B cell (primary cell): ENCODE measurements around the gene ARSI. TPM values are rescaled to one million over a fixed set of nuclear protein-coding genes. Genes with fewer than 3 reads are reported as not detected.

Experiments used
- ATAC-seq: fragments of 200-7000 bp; cut with Tn5 transposase; one replicate; pipeline ENCODE4 v1.10.0; 2021; ENCODE audit warnings: low read depth, mild to moderate bottlenecking, moderate number of reproducible peaks, moderate library complexity
- CTCF ChIA-PET: fragments of 350-600 bp; sonication (Branson Sonifier 250); formaldehyde crosslinking; loops from one replicate; lab custom pipeline; 2021; ENCODE audit warnings: antibody characterized with exemption, inconsistent platforms; lab: Charles Lee
- POLR2A ChIA-PET: fragments of 350-600 bp; sonication (Branson Sonifier 250); formaldehyde crosslinking; loops from one replicate; lab custom pipeline; 2021; ENCODE audit warnings: antibody characterized with exemption; lab: Charles Lee
- DNase-seq: peaks from one replicate; pipeline ENCODE4 v3.0.0; 2013
- H2AFZ ChIP-seq: 2 replicates; pipeline ENCODE4 v1.6.1; 2012; ENCODE audit warnings: mild to moderate bottlenecking, low read depth, low read length; ENCODE audit not compliant: insufficient read depth, poor library complexity, severe bottlenecking
- H3K27ac ChIP-seq, 2 donors: 1 replicate in 1 of 2; 2 replicates in 1 of 2; pipeline ENCODE4 v1.5.1; 2012 to 2013; ENCODE audit warnings: low read length in 2 of 2, mild to moderate bottlenecking in 2 of 2, moderate library complexity in 1 of 2
- H3K27me3 ChIP-seq, 4 experiments: fragments of 200-600 bp in 1 of 4; sonication (generic) in 1 of 4; replicated peaks in 1 of 4; 1 replicate in 2 of 4; 2 replicates in 2 of 4; pipeline versions ENCODE4 v1.6.1 to v1.7.0; 2013 to 2016; ENCODE audit warnings: low read length in 3 of 4, mild to moderate bottlenecking in 2 of 4, mixed read lengths in 1 of 4, moderate library complexity in 1 of 4; ENCODE audit not compliant: insufficient read depth in 4 of 4, control insufficient read depth in 3 of 4; ENCODE audit errors: control extremely low read depth in 1 of 4
- H3K36me3 ChIP-seq, 2 experiments: replicated peaks in 1 of 2; 1 replicate in 1 of 2; 2 replicates in 1 of 2; pipeline versions ENCODE4 v1.6.1 to v1.7.1; 2013; ENCODE audit warnings: low read length in 1 of 2; ENCODE audit not compliant: insufficient read depth in 2 of 2, control insufficient read depth in 1 of 2; ENCODE audit errors: control extremely low read depth in 1 of 2, extremely low read depth in 1 of 2
- H3K4me1 ChIP-seq, 2 donors: fragments of 200-600 bp in 1 of 2; sonication (generic) in 1 of 2; 1 replicate in 1 of 2; 2 replicates in 1 of 2; pipeline versions ENCODE4 v1.5.1 to v1.6.1; 2013 to 2017; ENCODE audit warnings: low read length in 2 of 2; ENCODE audit not compliant: control insufficient read depth in 2 of 2, insufficient read depth in 2 of 2
- H3K4me2 ChIP-seq: replicated peaks from 2 replicates; pipeline ENCODE3; 2012; ENCODE audit warnings: mild to moderate bottlenecking, low read depth, low read length; ENCODE audit not compliant: poor library complexity, severe bottlenecking
- H3K4me3 ChIP-seq, 5 experiments: fragments of 200-600 bp in 1 of 5; sonication (generic) in 1 of 5; 1 replicate in 3 of 5; 2 replicates in 2 of 5; pipeline versions ENCODE4 v1.5.1 to v1.7.0; 2011 to 2016; ENCODE audit warnings: low read length in 4 of 5, mild to moderate bottlenecking in 4 of 5, low read depth in 2 of 5, control low read depth in 1 of 5, moderate library complexity in 1 of 5; ENCODE audit not compliant: insufficient read depth in 1 of 5; ENCODE audit errors: control extremely low read depth in 1 of 5, extremely low read depth in 1 of 5
- H3K79me2 ChIP-seq: fragments of 200-600 bp; sonication (generic); one replicate; pipeline ENCODE4 v1.6.0; 2016; ENCODE audit warnings: low read length; ENCODE audit not compliant: control insufficient read depth, insufficient read depth
- H3K9ac ChIP-seq: fragments of 200-600 bp; sonication (generic); 2 replicates; pipeline ENCODE4 v1.6.1; 2017; ENCODE audit warnings: mild to moderate bottlenecking, low read length, moderate library complexity
- H3K9me3 ChIP-seq, 3 donors: one replicate each; pipeline versions ENCODE4 v1.6.1 to v1.7.1; 2013; ENCODE audit warnings: low read length in 2 of 3; ENCODE audit not compliant: control insufficient read depth in 2 of 3, insufficient read depth in 1 of 3; ENCODE audit errors: control extremely low read depth in 1 of 3
- H4K20me1 ChIP-seq: 2 replicates; pipeline ENCODE4 v1.6.0; 2012; ENCODE audit warnings: mild to moderate bottlenecking, low read length; ENCODE audit not compliant: insufficient read depth, control insufficient read depth, poor library complexity, severe bottlenecking
- H3K27ac Mint-ChIP-seq: one replicate; pipeline ENCODE4 v1.8.0; 2021; ENCODE audit warnings: mixed read lengths
- H3K27me3 Mint-ChIP-seq: one replicate; pipeline ENCODE4 v1.8.0; 2021; ENCODE audit warnings: mixed read lengths
- H3K4me1 Mint-ChIP-seq: one replicate; pipeline ENCODE4 v1.8.0; 2021; ENCODE audit warnings: mixed read lengths
- H3K4me3 Mint-ChIP-seq: one replicate; pipeline ENCODE4 v1.8.0; 2021; ENCODE audit warnings: mixed read lengths
- H3K9me3 Mint-ChIP-seq: one replicate; pipeline ENCODE4 v1.8.0; 2022; ENCODE audit warnings: mixed read lengths; ENCODE audit not compliant: insufficient read depth
- CTCF ChIP-seq: fragments of 200-600 bp; IDR thresholded peaks from one replicate; pipeline ENCODE4 v1.8.0; 2022; ENCODE audit warnings: antibody characterized with exemption, mild to moderate bottlenecking
- EZH2 ChIP-seq: IDR thresholded peaks from 2 replicates; pipeline ENCODE4 v1.6.1; 2012; ENCODE audit warnings: borderline replicate concordance, low read depth, mild to moderate bottlenecking, moderate library complexity, low read length; ENCODE audit not compliant: insufficient read depth, poor library complexity, severe bottlenecking
- WGBS: methylation state at CpG from one replicate; pipeline ENCODE4 v1.1.5; 2013; ENCODE audit warnings: missing lambda C conversion rate; ENCODE audit not compliant: insufficient coverage; 5-methylcytosine and 5-hydroxymethylcytosine counted together
- intact Hi-C: fragments of 100-400 bp; cut with micrococcal nuclease; formaldehyde crosslinking; loops from one replicate; pipeline ENCODE4 v1.10.0; 2022
- polyA plus RNA-seq: library from polyadenylated mRNA; depleted of rRNA; stranded (reverse); fragments of >200 nt; gene quantifications from 2 replicates; pipeline ENCODE4 v1.2.3, GENCODE V29; 2012
- total RNA-seq, 2 donors: library from RNA; stranded (reverse); fragments of 120-200 nt in 1 of 2; gene quantifications; 1 replicate in 1 of 2; 2 replicates in 1 of 2; pipeline versions ENCODE4 v1.2.3 to v1.2.4, GENCODE V29; 2013 to 2022

Gene ARSI
- total and polyA plus RNA-seq, 2 donors (not counting 1 experiment from before 2014, with no cell fraction given), result not detected

GRCh38 chr5:150321211-150321610 is 18.5 kb upstream of the ARSI start:
- ChIA-PET CTCF (no interaction called here), POLR2A (no interaction called here)
- H3K27me3 Mint-ChIP-seq, result peaks cover 6% of the 10 kb centered on the region

GRCh38 chr5:150320044-150320613 is 17.4 kb upstream of the ARSI start:
- Histone ChIP-seq H3K27ac (no peak overlapping the region), H3K36me3 (no peaks in the 10 kb centered on the region), H2AFZ (no peak overlapping the region), H3K4me2 (no peak overlapping the region), H3K9ac (no peak overlapping the region), H3K27me3 (no peaks in the 10 kb centered on the region), H4K20me1 (no peaks in the 10 kb centered on the region), H3K4me1 (no peaks in the 10 kb centered on the region), H3K79me2 (no peaks in the 10 kb centered on the region), H3K4me3 (no peak overlapping the region), H3K9me3 (no peaks in the 10 kb centered on the region)
- no peak for TF ChIP-seq EZH2
- no peak for TF ChIP-seq CTCF
- ATAC-seq, result no peak
- intact Hi-C loops, result no loop called here
- no peaks in the 10 kb centered on the region for H3K4me1 Mint-ChIP-seq
- ChIA-PET CTCF (interaction anchor here (0.6 to 0.7 kb wide), 2 partner anchors 29 to 226 kb away, joined by 3 to 4 read pairs; no protein-coding TSS in a partner anchor), POLR2A (no interaction called here)
- H3K27ac Mint-ChIP-seq, result no peak overlapping the region
- H3K27me3 Mint-ChIP-seq, result peaks cover 6% of the 10 kb centered on the region
- no peak for DNase-seq
- H3K9me3 Mint-ChIP-seq, result no peaks in the 10 kb centered on the region
- 100% methylated on average over 1 of the region's 2 CpGs for WGBS
- no peak overlapping the region for H3K4me3 Mint-ChIP-seq

More at GRCh38 chr5:150321211-150321610, 18.5 kb upstream of the ARSI start:
- WGBS, result 80% methylated on average over 1 of the region's 1 CpG
- no peak overlapping the region for H3K4me3 ChIP-seq
- Mint-ChIP-seq H3K27ac (no peak overlapping the region), H3K9me3 (no peaks in the 10 kb centered on the region), H3K4me1 (no peaks in the 10 kb centered on the region), H3K4me3 (no peak overlapping the region)
- H3K79me2 ChIP-seq, result no peaks in the 10 kb centered on the region
- no peaks in the 10 kb centered on the region for H3K4me1 ChIP-seq
- H3K9me3 ChIP-seq, result no peaks in the 10 kb centered on the region
- no peaks in the 10 kb centered on the region for H3K36me3 ChIP-seq
- H3K27me3 ChIP-seq, result no peaks in the 10 kb centered on the region
- no peak overlapping the region for H2AFZ ChIP-seq
- ATAC-seq, result no peak
- no peak overlapping the region for H3K4me2 ChIP-seq
- no peak overlapping the region for H3K27ac ChIP-seq
- no peak overlapping the region for H3K9ac ChIP-seq
- no peak for TF ChIP-seq EZH2
- no peak for TF ChIP-seq CTCF
- intact Hi-C loops, result no loop called here
- DNase-seq, result no peak
- H4K20me1 ChIP-seq, result no peaks in the 10 kb centered on the region
